ENCODE measurements around the gene TCF19.

GRCh38 chr6:31179042-31179386 lies 20.6 kb downstream of the TCF19 start:
- TF ChIP-seq CTCF (conservative IDR thresholded peaks at IDR 0.05 in 1 of 2, IDR thresholded peaks at IDR 0.05 in 1 of 2; ENCODE audit: low read depth in 1 of 2, low read length in 2 of 2) (no peak), EZH2 (IDR thresholded peaks at IDR 0.05; ENCODE audit: low read length, missing control alignments) (no peak)

Measured in fibroblast of lung (primary cell).